Spinal cord (tissue), 10 donors: ENCODE data around the gene CDC20. TPM values are rescaled to one million over a fixed set of nuclear protein-coding genes. Genes with fewer than 3 reads are reported as not detected.
A peak's percentile ranks its signal among the peaks of the same experiment; 100 is the strongest.
"Not testable (repeated sequence)": the region's sequence is repeated elsewhere in the genome, so short reads cannot be mapped to it uniquely, and the experiment has no call there.

Experiments used
- DNase-seq, 6 donors: peaks; one replicate each; pipeline versions ENCODE4 v3.0.0 to v3.0.0-alpha.2; 2013 to 2015; ENCODE audit warnings: low spot score in 6 of 6, low read depth in 4 of 6
- H3K27ac ChIP-seq: one replicate; pipeline ENCODE4 v1.5.1; 2013; ENCODE audit warnings: low read depth, low read length, control low read depth
- H3K27me3 ChIP-seq: one replicate; pipeline ENCODE4 v1.6.1; 2013; ENCODE audit warnings: low read length; ENCODE audit not compliant: control insufficient read depth, insufficient read depth
- H3K36me3 ChIP-seq: one replicate; pipeline ENCODE4 v1.6.1; 2013; ENCODE audit warnings: low read length; ENCODE audit not compliant: control insufficient read depth, insufficient read depth
- H3K4me1 ChIP-seq: one replicate; pipeline ENCODE4 v1.6.1; 2013; ENCODE audit warnings: low read length; ENCODE audit not compliant: control insufficient read depth, insufficient read depth
- H3K4me3 ChIP-seq: one replicate; pipeline ENCODE4 v1.5.1; 2013; ENCODE audit warnings: low read depth, low read length, control low read depth
- H3K9me3 ChIP-seq: one replicate; pipeline ENCODE4 v1.6.1; 2013; ENCODE audit warnings: low read length; ENCODE audit not compliant: control insufficient read depth, insufficient read depth
- WGBS: methylation state at CpG from one replicate; pipeline ENCODE4 v1.1.5; 2013; ENCODE audit warnings: missing lambda C conversion rate; ENCODE audit not compliant: insufficient coverage; 5-methylcytosine and 5-hydroxymethylcytosine counted together
- polyA plus RNA-seq, 2 donors: library from polyadenylated mRNA; unstranded; fragments of 120-200 nt; gene quantifications; one replicate each; pipeline ENCODE4 v1.2.1, GENCODE V29; 2013; ENCODE audit not compliant: insufficient read length in 2 of 2
- total RNA-seq, 2 donors: library from RNA; depleted of rRNA in 1 of 2; stranded (reverse); fragments of 120-200 nt in 1 of 2; fragments of >200 nt in 1 of 2; gene quantifications; one replicate each; pipeline versions ENCODE4 v1.2.3 to v1.2.4, GENCODE V29; 2013 to 2014
- donor health status: healthy.

CDC20 gene
- total and polyA plus RNA-seq, 4 donors: 11.1 to 21.6 (median 17.9) TPM

DNA sequence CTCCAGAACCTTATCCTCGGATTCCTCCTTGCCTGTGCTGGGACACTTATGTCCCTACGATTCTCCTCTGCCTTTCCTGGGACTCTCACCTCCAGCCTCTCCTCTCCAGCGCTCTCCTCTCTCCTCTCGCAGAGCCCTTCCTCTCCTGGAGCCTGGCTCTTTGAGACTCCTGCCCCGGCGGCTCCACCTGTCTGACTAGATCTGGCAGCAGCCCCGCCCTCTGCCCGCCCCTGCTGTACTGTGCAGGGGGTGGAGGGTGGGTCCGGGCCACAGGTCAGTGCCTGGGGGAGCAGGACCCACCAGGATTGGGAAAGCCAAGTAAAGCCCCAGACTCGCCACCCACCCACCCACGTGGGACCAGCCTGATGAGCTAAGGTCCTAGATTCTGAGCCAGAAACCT, 7.4 kb downstream of the CDC20 start:
- H3K27ac ChIP-seq: no peak overlapping the region
- no peak overlapping the region for H3K4me3 ChIP-seq
- H3K4me1 ChIP-seq: peaks cover 31% of the 10 kb centered on the region
- WGBS: 57% methylated on average over 6 of the region's 11 CpGs
- no peaks in the 10 kb centered on the region for H3K9me3 ChIP-seq
- DNase-seq: no peak
- H3K36me3 ChIP-seq: peaks cover 50% of the 10 kb centered on the region
- no peaks in the 10 kb centered on the region for H3K27me3 ChIP-seq

DNA sequence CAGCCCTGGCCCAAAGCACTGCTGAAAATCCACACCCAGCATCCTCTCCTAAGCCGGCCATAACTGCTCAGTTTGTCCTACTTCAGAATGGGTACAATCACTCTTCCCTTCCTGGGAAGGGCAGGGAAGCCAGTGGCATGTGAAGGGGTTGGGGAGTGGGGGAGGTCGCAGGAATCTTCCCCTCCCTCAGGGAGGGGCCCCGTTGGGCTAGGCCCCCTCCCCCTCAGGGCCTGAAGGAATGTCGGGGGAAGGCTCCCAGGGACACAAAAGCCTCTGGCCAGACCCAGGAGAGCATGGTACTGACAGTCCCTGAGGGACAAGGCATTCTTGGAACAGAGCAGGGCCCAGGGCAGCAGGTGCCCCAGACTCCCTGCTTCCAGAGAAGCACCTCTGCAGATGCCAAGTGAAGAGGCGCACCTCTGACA, 7.8 kb downstream of the CDC20 start:
- no peak overlapping the region for H3K27ac ChIP-seq
- peaks cover 50% of the 10 kb centered on the region for H3K36me3 ChIP-seq

DNA sequence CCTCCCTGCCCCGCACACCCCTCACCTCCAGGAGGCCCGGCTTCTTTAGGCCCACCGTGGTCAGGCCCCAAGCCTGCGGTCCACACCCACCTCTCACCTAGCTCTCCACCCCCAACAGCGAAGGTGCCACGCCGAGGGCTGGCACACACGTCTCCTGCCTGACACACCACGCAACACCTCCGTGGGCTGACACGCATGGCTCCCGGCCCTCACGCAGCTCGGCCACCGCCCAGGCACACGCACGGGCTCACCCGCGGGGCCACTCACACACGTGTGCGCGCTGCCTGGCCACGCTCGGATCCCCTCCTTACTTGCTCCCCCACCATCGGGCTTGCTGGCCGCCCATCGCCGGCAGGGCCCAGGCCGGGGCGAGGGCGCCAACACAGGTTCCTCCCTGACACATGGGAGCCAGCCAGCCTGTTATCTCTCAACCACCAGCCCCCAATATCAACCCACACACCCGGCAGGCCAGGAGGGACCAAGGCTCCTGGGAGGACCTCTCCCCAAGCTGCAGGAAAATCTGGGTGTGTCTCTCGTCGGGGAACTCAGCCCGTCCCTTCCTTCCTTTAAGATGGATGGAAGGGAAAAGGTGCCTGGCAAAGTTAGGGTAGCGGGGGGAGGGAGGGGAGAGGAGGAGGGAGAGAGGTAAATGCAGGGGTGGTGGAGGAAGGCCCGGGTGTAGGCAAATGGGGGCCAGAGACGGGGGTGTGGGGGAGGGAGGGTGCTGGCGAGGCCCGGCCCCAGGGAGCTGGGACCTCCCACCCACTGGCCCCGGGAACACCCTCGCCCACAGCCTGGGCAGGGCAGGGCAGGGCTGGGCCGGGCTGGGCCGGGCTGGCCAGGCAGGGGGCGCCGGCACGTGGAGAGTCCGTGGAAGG, 8.5 kb downstream of the CDC20 start:
- WGBS: 10% methylated on average over 43 of the region's 48 CpGs
- DNase-seq: no peak

More for the DNA sequence above, 7.8 kb downstream of the CDC20 start:
- Histone ChIP-seq H3K27me3 (no peaks in the 10 kb centered on the region), H3K4me1 (peaks cover 31% of the 10 kb centered on the region), H3K9me3 (no peaks in the 10 kb centered on the region), H3K4me3 (peak overlapping the region; percentile 65)
- no peak for DNase-seq
- WGBS: 20% methylated on average over 3 of the region's 5 CpGs

DNA sequence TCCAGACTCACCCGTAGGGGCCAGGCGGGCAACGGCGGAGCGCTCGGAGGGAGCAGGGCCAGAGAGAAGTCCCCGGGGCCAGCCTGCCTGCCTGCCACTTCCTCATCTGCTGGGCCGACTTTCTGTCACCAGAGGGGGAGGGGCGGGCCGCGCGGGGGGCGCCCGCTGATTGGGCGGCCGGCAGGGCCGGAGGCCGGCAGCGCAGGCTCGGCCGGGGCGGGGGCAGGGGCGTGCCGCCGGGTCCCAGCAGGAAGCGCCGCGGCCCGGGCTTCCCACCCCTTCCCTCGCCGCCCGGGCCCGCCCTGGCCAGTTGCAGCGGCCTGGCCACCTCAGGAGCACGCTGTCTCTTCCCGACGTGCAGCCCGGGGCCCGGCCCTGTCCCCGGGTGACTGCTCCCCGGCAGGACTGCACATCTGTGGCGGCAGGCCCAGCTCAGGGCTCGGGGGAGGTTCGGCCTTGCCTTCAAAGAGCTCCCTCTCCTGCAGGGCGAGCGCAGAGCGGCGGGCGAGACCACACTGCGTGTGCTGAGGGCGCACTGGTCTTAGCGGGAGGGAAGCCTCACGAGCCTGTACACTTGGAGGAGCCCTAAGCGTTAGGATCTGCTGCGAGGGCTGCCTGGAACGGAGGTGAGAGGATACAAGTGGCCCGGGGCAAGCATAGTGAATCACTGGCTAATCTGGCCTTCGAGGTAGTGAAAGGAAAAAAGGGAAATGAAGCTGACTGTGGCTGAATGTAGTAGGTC, 9.3 kb downstream of the CDC20 start, which contains the start of gene ELOVL1:
Gene ELOVL1 (minus strand): TSS at position 108 of the 742 bp plus-strand sequence. CDS start 2,402 bp downstream, outside the sequence.
- Histone ChIP-seq H3K4me3 (peak within 1 kb of the TSS; percentile 66), H3K4me1 (peaks cover 31% of the 10 kb centered on the region), H3K27ac (peak within 1 kb of the TSS; percentile 80), H3K36me3 (peaks cover 39% of the 10 kb centered on the region), H3K27me3 (no peaks in the 10 kb centered on the region), H3K9me3 (no peaks in the 10 kb centered on the region)
- peak in 3 of 6 donors; percentile 74 to 93 (median 89) for DNase-seq
- WGBS: under 1% methylated on average over 58 of the region's 58 CpGs

More for the DNA sequence above, 8.5 kb downstream of the CDC20 start:
- Histone ChIP-seq H3K4me1 (peaks cover 31% of the 10 kb centered on the region), H3K36me3 (peaks cover 47% of the 10 kb centered on the region), H3K9me3 (no peaks in the 10 kb centered on the region), H3K4me3 (peak overlapping the region; percentile 65), H3K27me3 (no peaks in the 10 kb centered on the region), H3K27ac (peak overlapping the region; percentile 52)

DNA sequence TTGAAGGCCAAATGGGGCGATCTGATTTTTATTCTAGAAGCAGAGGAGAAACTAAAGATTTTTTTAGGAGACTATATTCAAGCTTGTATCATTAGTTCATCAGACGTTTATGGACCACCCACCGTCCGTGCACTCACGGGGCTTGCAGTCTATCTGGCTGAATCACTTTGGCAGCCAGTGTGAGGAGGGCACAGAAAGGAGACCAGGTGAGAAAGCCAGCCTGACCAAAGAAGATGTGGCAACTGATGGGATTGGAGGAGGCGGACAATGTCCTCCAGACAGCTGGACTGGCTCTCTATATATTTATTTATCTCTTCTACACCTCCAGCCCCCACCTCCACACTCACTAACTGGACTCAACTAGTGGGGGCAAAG, 9.9 kb downstream of the CDC20 start:
- Histone ChIP-seq H3K9me3 (no peaks in the 10 kb centered on the region), H3K4me1 (peaks cover 31% of the 10 kb centered on the region), H3K4me3 (peak overlapping the region; percentile 66), H3K36me3 (peaks cover 33% of the 10 kb centered on the region), H3K27me3 (no peaks in the 10 kb centered on the region), H3K27ac (peak overlapping the region; percentile 80)
- DNase-seq: no peak
- 17% methylated on average over 4 of the region's 6 CpGs for WGBS

DNA sequence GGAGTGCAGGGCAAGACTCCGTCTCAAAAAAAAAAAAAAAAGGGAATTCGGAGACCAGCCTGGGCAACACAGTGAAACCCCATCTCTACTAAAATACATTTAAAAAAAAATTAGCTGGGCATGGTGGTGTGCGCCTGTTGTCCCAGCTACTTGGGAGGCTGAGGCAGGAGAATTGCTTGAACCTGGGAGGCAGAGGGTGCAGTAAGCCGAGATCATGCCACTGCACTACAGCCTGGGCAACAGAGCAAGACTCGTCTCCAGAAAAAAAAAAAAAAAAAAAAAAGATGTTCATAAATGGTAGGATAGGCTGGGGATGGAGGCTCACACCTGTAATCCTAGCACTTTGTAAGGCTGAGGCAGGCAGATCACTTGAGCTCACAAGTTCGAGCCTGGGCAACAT, 11.0 kb downstream of the CDC20 start:
- Histone ChIP-seq H3K4me1 (peaks cover 31% of the 10 kb centered on the region), H3K36me3 (peaks cover 22% of the 10 kb centered on the region)
- not testable (repeated sequence) for H3K4me3 ChIP-seq, DNase-seq, H3K27me3 ChIP-seq, H3K9me3 ChIP-seq, H3K27ac ChIP-seq
- 93% methylated on average over 3 of the region's 6 CpGs for WGBS

DNA sequence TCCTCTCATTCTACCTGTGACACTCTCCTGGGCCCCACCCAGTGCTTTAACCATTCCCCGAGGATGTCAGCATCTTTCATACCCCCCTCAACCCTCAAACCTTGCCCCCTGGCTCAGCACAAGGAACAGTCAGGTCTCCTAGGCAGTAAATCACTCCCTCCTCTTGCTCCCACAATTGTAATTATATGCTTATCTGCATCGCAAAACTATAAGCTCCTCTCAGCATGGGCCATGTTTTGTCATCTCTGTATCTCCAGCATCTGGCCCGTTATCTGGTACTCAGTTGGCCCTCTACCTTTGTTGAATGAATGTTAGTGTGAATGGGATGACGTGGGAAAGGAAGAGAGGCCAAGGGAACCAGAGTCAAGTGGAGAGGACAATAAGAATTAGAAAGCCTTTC, 11.8 kb downstream of the CDC20 start:
- Histone ChIP-seq H3K27me3 (no peaks in the 10 kb centered on the region), H3K4me1 (peaks cover 31% of the 10 kb centered on the region), H3K27ac (no peak overlapping the region), H3K4me3 (no peak overlapping the region), H3K36me3 (peaks cover 14% of the 10 kb centered on the region), H3K9me3 (no peaks in the 10 kb centered on the region)
- 73% methylated on average over 2 of the region's 4 CpGs for WGBS
- no peak for DNase-seq

DNA sequence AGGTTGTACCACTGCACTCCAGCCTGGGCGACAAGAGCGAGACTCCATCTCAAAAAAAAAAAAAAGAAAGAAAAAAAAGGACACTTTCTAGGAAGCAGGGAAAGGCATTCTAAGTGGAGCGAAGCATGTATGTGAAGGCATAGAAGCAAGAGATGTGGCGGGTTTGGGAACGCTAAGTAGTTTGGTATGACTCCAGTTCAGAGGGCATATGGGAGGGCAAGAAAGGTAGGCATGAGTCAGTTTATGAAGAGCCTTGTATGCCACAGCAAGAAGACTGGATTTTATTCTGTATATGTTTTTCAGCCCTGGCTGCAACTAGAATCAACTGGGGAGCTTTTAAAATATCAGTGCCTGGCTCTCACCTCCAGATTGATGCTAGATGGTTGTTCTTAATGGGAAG, 13.4 kb downstream of the CDC20 start:
- Histone ChIP-seq H3K27me3 (no peaks in the 10 kb centered on the region), H3K9me3 (no peaks in the 10 kb centered on the region), H3K36me3 (peaks cover 2% of the 10 kb centered on the region), H3K4me1 (peaks cover 17% of the 10 kb centered on the region), H3K27ac (no peak overlapping the region), H3K4me3 (no peak overlapping the region)
- WGBS: 100% methylated on average over 2 of the region's 5 CpGs
- DNase-seq: no peak

DNA sequence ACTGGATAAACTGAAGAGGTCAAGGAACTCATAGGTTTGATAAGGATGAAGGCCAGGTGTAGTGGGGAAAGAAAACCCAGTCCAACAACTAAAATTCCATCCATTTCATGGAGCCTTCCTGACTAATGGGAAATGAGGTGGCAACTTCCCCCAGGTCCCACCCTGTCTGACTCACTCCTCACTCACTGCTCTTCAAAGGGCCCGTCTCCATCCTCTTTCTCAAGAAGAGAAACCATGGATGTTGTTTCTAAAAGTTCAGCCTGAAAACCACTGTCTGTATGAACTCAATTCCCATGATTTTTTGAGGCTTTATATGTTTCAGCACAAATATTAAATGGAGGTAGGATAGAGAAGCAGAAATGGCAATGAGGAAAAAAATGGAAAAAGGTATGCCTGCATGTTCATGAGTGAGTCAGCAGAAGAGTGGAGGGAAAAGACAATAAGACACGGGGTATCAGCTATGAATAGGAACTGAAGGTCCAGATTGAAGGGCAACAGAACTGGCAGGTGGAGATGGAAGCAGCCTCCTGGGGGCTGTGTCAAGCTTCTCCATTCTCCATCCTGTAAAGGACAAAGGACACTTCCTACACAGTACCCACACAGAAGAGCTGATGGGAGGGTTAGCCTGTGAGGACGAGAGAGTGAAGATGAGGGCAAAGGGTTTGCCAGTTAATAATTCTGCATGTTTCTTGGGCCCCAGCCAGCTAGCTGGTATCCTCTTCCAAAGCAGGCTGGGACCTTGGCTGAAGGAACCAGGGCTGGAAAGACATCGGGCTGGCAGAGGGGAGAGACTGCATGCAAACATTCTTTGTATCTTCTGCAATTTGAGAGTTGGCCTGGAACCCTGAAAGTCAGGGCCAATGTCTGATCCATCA, 14.5 kb downstream of the CDC20 start:
- Histone ChIP-seq H3K9me3 (no peaks in the 10 kb centered on the region), H3K4me1 (peaks cover 9% of the 10 kb centered on the region), H3K27me3 (no peaks in the 10 kb centered on the region), H3K27ac (no peak overlapping the region), H3K36me3 (peaks cover 2% of the 10 kb centered on the region), H3K4me3 (no peak overlapping the region)
- WGBS: 69% methylated on average over 4 of the region's 4 CpGs
- DNase-seq: no peak
